Upper lobe of right lung (tissue), 1 donor: ENCODE data around the gene FAM114A2. TPM values are rescaled to one million over a fixed set of nuclear protein-coding genes. Genes with fewer than 3 reads are reported as not detected.
"Not testable (repeated sequence)": the region's sequence is repeated elsewhere in the genome, so short reads cannot be mapped to it uniquely, and the experiment has no call there.

Source experiments
- ATAC-seq: fragments of 200-7000 bp; cut with Tn5 transposase; one replicate; pipeline ENCODE4 v1.9.1; 2020; ENCODE audit warnings: mild to moderate bottlenecking, moderate library complexity
- DNase-seq: peaks from one replicate; pipeline ENCODE4 v3.0.0-alpha.2; 2020
- H3K27ac ChIP-seq: fragments of 200-600 bp; one replicate; pipeline ENCODE4 v1.8.0; 2022
- H3K27me3 ChIP-seq: fragments of 200-600 bp; one replicate; pipeline ENCODE4 v1.8.0; 2022; ENCODE audit warnings: mild to moderate bottlenecking
- H3K36me3 ChIP-seq: fragments of 200-600 bp; one replicate; pipeline ENCODE4 v1.8.0; 2022
- H3K4me1 ChIP-seq: fragments of 200-600 bp; one replicate; pipeline ENCODE4 v1.8.0; 2022
- H3K4me3 ChIP-seq: fragments of 200-600 bp; one replicate; pipeline ENCODE4 v1.8.0; 2022; ENCODE audit warnings: mild to moderate bottlenecking
- H3K9me3 ChIP-seq: fragments of 200-600 bp; one replicate; pipeline ENCODE4 v1.8.0; 2022
- CTCF ChIP-seq: fragments of 200-600 bp; IDR thresholded peaks from one replicate; pipeline ENCODE4 v1.8.0; 2022; ENCODE audit warnings: antibody characterized with exemption
- intact Hi-C: fragments of 100-400 bp; cut with DNase I; formaldehyde crosslinking; loops from one replicate; pipeline ENCODE4 v1.11.0; 2022
- total RNA-seq: library from RNA; stranded (reverse); fragmentation: NEBNext Ultra II Directional; extraction: Animal tissue kit (Norgen Biotek cat#: 25700); gene quantifications from one replicate; pipeline ENCODE4 v1.2.1, GENCODE V29; 2021
- donor health status: DM: no; HTN: yes; CAD: no; lungs with severe emphysema.

The FAM114A2 gene
- total RNA-seq, 1 donor from 2014 or later: 37.4 TPM

GRCh38 chr5:154038261-154038706 lies 426 bp downstream of the FAM114A2 start:
- H3K4me1 ChIP-seq: peaks cover 34% of the 10 kb centered on the region

GRCh38 chr5:154034944-154035343 lies 3.8 kb downstream of the FAM114A2 start:
- ATAC-seq: no peak
- no peak overlapping the region for H3K27ac ChIP-seq
- intact Hi-C loops: no loop called here
- no peak for TF ChIP-seq CTCF
- peaks cover 16% of the 10 kb centered on the region for H3K4me1 ChIP-seq
- DNase-seq: no peak
- H3K27me3 ChIP-seq: no peaks in the 10 kb centered on the region
- H3K36me3 ChIP-seq: peaks cover 20% of the 10 kb centered on the region
- no peak overlapping the region for H3K4me3 ChIP-seq
- H3K9me3 ChIP-seq: no peaks in the 10 kb centered on the region

More at GRCh38 chr5:154038261-154038706, 426 bp downstream of the FAM114A2 start:
- DNase-seq (peak; percentile 64), ATAC-seq (peak; percentile 53)
- H3K27ac ChIP-seq: peak overlapping the region; percentile 87
- no peaks in the 10 kb centered on the region for H3K27me3 ChIP-seq
- peak overlapping the region; percentile 88 for H3K4me3 ChIP-seq
- H3K36me3 ChIP-seq: peaks cover 3% of the 10 kb centered on the region
- intact Hi-C loops: no loop called here
- no peak for TF ChIP-seq CTCF
- H3K9me3 ChIP-seq: no peaks in the 10 kb centered on the region

GRCh38 chr5:154031937-154032489 lies 6.7 kb downstream of the FAM114A2 start:
- no peaks in the 10 kb centered on the region for H3K27me3 ChIP-seq
- DNase-seq (no peak), ATAC-seq (no peak)
- no peak overlapping the region for H3K4me3 ChIP-seq
- H3K27ac ChIP-seq: no peak overlapping the region
- no peak for TF ChIP-seq CTCF
- intact Hi-C loops: no loop called here
- peaks cover 2% of the 10 kb centered on the region for H3K4me1 ChIP-seq
- H3K36me3 ChIP-seq: peaks cover 50% of the 10 kb centered on the region
- H3K9me3 ChIP-seq: no peaks in the 10 kb centered on the region

- Histone ChIP-seq H3K9me3 (no peaks in the 10 kb centered on the region), H3K4me1 (no peaks in the 10 kb centered on the region), H3K27ac (no peak overlapping the region), H3K4me3 (no peak overlapping the region), H3K36me3 (peaks cover 66% of the 10 kb centered on the region), H3K27me3 (no peaks in the 10 kb centered on the region)
- ATAC-seq (no peak), DNase-seq (no peak)
- TF ChIP-seq CTCF: no peak
- intact Hi-C loops: no loop called here
These were observed 12.8 kb downstream of the FAM114A2 start for GRCh38 chr5:154025951-154026350.

- H3K27ac ChIP-seq, H3K4me1 ChIP-seq, DNase-seq, H3K27me3 ChIP-seq, ATAC-seq, H3K4me3 ChIP-seq, intact Hi-C loops, H3K9me3 ChIP-seq: not testable (repeated sequence)
- peaks cover 14% of the 10 kb centered on the region for H3K36me3 ChIP-seq
These were observed 19.8 kb downstream of the FAM114A2 start for GRCh38 chr5:154018919-154019318.

GRCh38 chr5:154015071-154015693 lies 23.5 kb downstream of the FAM114A2 start:
- intact Hi-C loops: no loop called here
- Histone ChIP-seq H3K4me1 (no peaks in the 10 kb centered on the region), H3K27me3 (no peaks in the 10 kb centered on the region), H3K9me3 (no peaks in the 10 kb centered on the region), H3K36me3 (peaks cover 20% of the 10 kb centered on the region), H3K4me3 (no peak overlapping the region), H3K27ac (no peak overlapping the region)
- TF ChIP-seq CTCF: no peak
- ATAC-seq (no peak), DNase-seq (no peak)
